ENCODE data around the gene SRRM4. TPM values are rescaled to one million over a fixed set of nuclear protein-coding genes. Genes with fewer than 3 reads are reported as not detected.

SRRM4 gene
- total and polyA plus RNA-seq, 8 donors, result 0.05 to 0.48 (median 0.39) TPM; not detected in 1

DNA sequence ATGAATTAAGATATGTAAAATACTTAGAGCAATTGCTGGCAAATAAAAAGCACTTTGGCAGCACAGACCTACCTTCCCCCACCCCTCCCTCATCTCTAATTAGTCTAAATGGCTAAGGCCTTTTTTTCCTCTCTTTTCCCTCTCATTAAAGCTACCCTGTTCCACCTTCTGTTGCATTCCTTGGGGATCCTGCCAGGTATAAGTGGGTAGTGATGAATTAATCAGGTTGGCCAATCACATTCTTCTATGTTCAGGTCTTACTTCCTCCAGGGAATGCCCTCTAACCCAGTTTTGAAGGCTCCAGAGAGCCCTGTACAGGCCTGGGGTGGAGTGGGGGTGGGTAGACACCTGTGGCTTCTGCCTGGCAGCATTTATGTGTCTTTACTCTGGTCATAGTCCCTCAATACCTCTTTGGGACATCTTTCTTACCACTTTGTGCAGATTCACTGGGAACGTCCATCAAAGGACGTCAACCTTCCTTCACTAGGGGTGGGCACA lies 225.8 kb downstream of the SRRM4 start:
- peak; percentile 23 for ATAC-seq
- peak overlapping the region in 1 of 2 donors; percentile 10 for H3K27ac ChIP-seq
- peaks cover 0 to 7% of the 10 kb centered on the region in 2 donors for H3K4me1 ChIP-seq

DNA sequence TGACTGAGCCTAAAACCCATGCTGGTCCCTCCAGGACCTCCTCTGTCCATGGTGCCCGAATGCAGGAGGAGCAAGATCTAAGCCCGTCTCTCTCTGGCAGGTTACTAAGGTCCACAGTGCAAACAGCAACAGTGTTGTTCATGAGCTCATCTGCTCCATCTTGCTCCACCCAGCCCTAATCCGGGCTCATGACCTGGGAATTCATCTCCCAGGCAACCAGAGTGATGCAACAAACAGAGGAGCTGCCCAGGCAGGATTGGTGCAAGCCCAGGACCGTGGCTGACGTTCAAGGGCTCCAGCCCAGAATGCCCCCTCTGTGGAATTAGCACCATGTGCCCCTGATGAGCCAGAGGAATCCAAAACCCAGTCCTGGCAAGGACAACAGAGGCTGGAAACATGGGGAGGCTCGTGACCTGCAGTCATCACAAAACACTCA lies 227.3 kb downstream of the SRRM4 start:
- intact Hi-C loops (cut with DNase I), result no loop called here
- no peak overlapping the region for H3K4me3 ChIP-seq
- DNase-seq, result peak in 3 of 4 donors; percentile 38 to 80 (median 54)

More for the DNA sequence above, 225.8 kb downstream of the SRRM4 start:
- Histone ChIP-seq H3K4me3 (no peak overlapping the region), H3K36me3 (no peaks in the 10 kb centered on the region), H3K9me3 (no peaks in the 10 kb centered on the region), H3K27me3 (no peaks in the 10 kb centered on the region)
- intact Hi-C loops (cut with DNase I), result no loop called here
- TF ChIP-seq, protein P1, sequence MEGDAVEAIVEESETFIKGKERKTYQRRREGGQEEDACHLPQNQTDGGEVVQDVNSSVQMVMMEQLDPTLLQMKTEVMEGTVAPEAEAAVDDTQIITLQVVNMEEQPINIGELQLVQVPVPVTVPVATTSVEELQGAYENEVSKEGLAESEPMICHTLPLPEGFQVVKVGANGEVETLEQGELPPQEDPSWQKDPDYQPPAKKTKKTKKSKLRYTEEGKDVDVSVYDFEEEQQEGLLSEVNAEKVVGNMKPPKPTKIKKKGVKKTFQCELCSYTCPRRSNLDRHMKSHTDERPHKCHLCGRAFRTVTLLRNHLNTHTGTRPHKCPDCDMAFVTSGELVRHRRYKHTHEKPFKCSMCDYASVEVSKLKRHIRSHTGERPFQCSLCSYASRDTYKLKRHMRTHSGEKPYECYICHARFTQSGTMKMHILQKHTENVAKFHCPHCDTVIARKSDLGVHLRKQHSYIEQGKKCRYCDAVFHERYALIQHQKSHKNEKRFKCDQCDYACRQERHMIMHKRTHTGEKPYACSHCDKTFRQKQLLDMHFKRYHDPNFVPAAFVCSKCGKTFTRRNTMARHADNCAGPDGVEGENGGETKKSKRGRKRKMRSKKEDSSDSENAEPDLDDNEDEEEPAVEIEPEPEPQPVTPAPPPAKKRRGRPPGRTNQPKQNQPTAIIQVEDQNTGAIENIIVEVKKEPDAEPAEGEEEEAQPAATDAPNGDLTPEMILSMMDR (IDR thresholded peaks at IDR 0.05), result no peak
- no peak for DNase-seq

DNA sequence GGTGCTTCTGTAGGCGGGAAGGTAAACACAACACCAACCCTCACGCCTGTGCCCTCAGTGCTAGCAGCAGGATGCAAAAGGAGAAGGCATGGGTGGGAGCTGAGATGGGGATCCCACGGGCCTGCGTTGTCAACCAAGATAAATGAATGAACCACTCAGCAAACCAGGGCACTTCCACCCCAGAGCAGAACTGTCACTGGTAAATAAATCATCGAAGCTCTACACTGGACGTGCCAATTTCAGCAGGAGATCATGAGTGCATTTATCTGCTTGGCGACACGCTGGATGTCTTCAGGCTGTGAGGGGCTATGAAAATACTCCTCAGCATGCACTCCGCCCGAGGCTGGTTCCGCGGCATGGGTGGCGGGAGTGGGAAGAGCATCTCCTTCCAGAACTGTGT lies 230.5 kb downstream of the SRRM4 start:
- intact Hi-C loops (cut with DNase I), result no loop called here
- H3K4me3 ChIP-seq, result no peak overlapping the region
- no peak overlapping the region for H3K27ac ChIP-seq
- no peaks in the 10 kb centered on the region for H3K27me3 ChIP-seq
- peaks cover 0 to 3% of the 10 kb centered on the region in 2 donors for H3K4me1 ChIP-seq
- H3K36me3 ChIP-seq, result no peaks in the 10 kb centered on the region
- TF ChIP-seq, protein P1 (IDR thresholded peaks at IDR 0.05), result no peak
- no peak for DNase-seq
- H3K9me3 ChIP-seq, result no peaks in the 10 kb centered on the region
- ATAC-seq, result no peak

More for the DNA sequence above, 227.3 kb downstream of the SRRM4 start:
- ATAC-seq, result peak; percentile 75
- no peaks in the 10 kb centered on the region for H3K36me3 ChIP-seq
- no peaks in the 10 kb centered on the region for H3K9me3 ChIP-seq
- peaks cover 0 to 7% of the 10 kb centered on the region in 2 donors for H3K4me1 ChIP-seq
- peak overlapping the region in 1 of 2 donors; percentile 35 for H3K27ac ChIP-seq
- H3K27me3 ChIP-seq, result no peaks in the 10 kb centered on the region
- TF ChIP-seq, protein P1 (IDR thresholded peaks at IDR 0.05), result no peak

Other genes with a start within 250 kb of the SRRM4 start
- gene HSPB8, start 197.4 kb downstream of the SRRM4 start, total RNA-seq, result 10 to 100 TPM; 64.1 to 68.6 TPM
- gene HSPB8, start 197.4 kb downstream of the SRRM4 start, polyA plus RNA-seq (ENCODE audit: insufficient read length in 6 of 6), result 10 to 100 TPM; 13.6 to 19.0 (median 15.6) TPM